A673 (cell line): ENCODE results near the gene CEP85L. TPM values are rescaled to one million over a fixed set of nuclear protein-coding genes. Genes with fewer than 3 reads are reported as not detected.

Source experiments
- BruUV-seq: library from RNA; stranded (reverse); fragments of 400-500 nt; replicated peaks from 2 replicates; lab custom pipeline; 2021; lab: Mats Ljungman, UMichigan
- CTCF ChIA-PET: fragments of 300-600 bp; sonication (Branson Sonifier 250); formaldehyde crosslinking; loops from one replicate; lab custom pipeline; 2022; ENCODE audit warnings: antibody characterized with exemption; lab: Charles Lee
- POLR2A ChIA-PET: fragments of 300-600 bp; sonication (Branson Sonifier 250); formaldehyde crosslinking; loops from one replicate; lab custom pipeline; 2022; ENCODE audit warnings: antibody characterized with exemption; ENCODE audit not compliant: low non-redundant PET; lab: Charles Lee
- DNase-seq: peaks from one replicate; pipeline ENCODE4 v3.0.0-alpha.2; 2015; ENCODE audit warnings: low spot score
- H3K27ac ChIP-seq: fragments of 200-600 bp; sonication (generic); 2 replicates; pipeline ENCODE4 v1.5.1; 2016; ENCODE audit warnings: mixed run types, low read depth, mild to moderate bottlenecking, mixed read lengths, antibody characterized with exemption, low read length; ENCODE audit not compliant: poor library complexity, severe bottlenecking
- H3K27me3 ChIP-seq: fragments of 200-600 bp; sonication (generic); replicated peaks from 2 replicates; pipeline ENCODE4 v1.6.1; 2017; ENCODE audit warnings: mixed run types, low read depth, mild to moderate bottlenecking, mixed read lengths, antibody characterized with exemption, low read length; ENCODE audit not compliant: insufficient read depth, poor library complexity
- H3K36me3 ChIP-seq: fragments of 200-600 bp; sonication (generic); 2 replicates; pipeline ENCODE4 v1.6.1; 2016; ENCODE audit warnings: mixed run types, mild to moderate bottlenecking, mixed read lengths, antibody characterized with exemption, low read length; ENCODE audit not compliant: insufficient read depth, poor library complexity, severe bottlenecking
- H3K4me1 ChIP-seq: fragments of 200-600 bp; sonication (generic); 2 replicates; pipeline ENCODE4 v1.6.1; 2017; ENCODE audit warnings: mixed run types, mild to moderate bottlenecking, mixed read lengths, antibody characterized with exemption, low read length; ENCODE audit not compliant: insufficient read depth, poor library complexity, severe bottlenecking
- H3K4me3 ChIP-seq: fragments of 200-600 bp; sonication (generic); 2 replicates; pipeline ENCODE4 v1.5.1; 2016; ENCODE audit warnings: low read depth, mixed run types, mild to moderate bottlenecking, mixed read lengths, low read length; ENCODE audit not compliant: poor library complexity, severe bottlenecking
- H3K9me3 ChIP-seq: fragments of 200-600 bp; sonication (generic); 2 replicates; pipeline ENCODE4 v1.6.1; 2016; ENCODE audit warnings: mixed run types, low read depth, mild to moderate bottlenecking, mixed read lengths, antibody characterized with exemption, low read length; ENCODE audit not compliant: poor library complexity, severe bottlenecking
- EZH2 ChIP-seq: fragments of 200-600 bp; sonication (generic); IDR thresholded peaks from 2 replicates; pipeline ENCODE4 v1.6.1; 2017; ENCODE audit warnings: borderline replicate concordance, low read depth, mild to moderate bottlenecking, mixed read lengths, antibody characterized with exemption, low read length; ENCODE audit not compliant: poor library complexity, severe bottlenecking
- intact Hi-C: fragments of 100-400 bp; cut with micrococcal nuclease; formaldehyde crosslinking; loops from one replicate; pipeline ENCODE4 v1.10.0; 2022; ENCODE audit not compliant: unreplicated experiment
- total RNA-seq: library from RNA; stranded (reverse); gene quantifications from 2 replicates; pipeline ENCODE4 v1.2.3, GENCODE V29; 2021
- TF ChIP-seq, protein P1 (sequence below): fragments of 300-800, 200-600 bp; sonication (generic); conservative IDR thresholded peaks from 2 replicates; pipeline ENCODE4 v1.5.1; 2017; ENCODE audit warnings: low read depth, mild to moderate bottlenecking, antibody characterized with exemption, low read length, moderate library complexity, mixed read lengths

CEP85L gene
- total RNA-seq, 1 experiment from 2014 or later, result 7.4 TPM

DNA sequence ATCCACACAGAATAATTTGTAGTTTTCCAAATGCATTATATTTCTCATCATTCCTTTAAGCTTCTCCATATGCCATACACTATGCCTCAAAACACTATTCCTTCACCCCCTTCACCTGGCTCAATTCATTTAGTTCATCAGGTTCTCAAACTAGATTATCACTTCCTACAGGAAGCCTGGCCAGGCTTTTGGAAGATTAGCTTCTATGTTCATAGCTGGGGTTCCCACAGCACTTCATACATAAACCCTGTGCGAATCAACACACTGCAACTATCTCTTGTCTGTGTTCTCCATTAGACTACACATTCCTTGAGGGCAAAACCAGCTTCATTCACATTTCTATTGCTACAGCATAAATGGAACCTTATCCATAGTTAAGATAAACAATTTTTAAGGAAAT is 143.8 kb downstream of the CEP85L start:
- Histone ChIP-seq H3K27ac (no peak overlapping the region), H3K4me3 (no peak overlapping the region), H3K36me3 (no peaks in the 10 kb centered on the region), H3K4me1 (no peaks in the 10 kb centered on the region), H3K27me3 (no peaks in the 10 kb centered on the region), H3K9me3 (no peaks in the 10 kb centered on the region)
- TF ChIP-seq EZH2, result no peak
- TF ChIP-seq, protein P1, sequence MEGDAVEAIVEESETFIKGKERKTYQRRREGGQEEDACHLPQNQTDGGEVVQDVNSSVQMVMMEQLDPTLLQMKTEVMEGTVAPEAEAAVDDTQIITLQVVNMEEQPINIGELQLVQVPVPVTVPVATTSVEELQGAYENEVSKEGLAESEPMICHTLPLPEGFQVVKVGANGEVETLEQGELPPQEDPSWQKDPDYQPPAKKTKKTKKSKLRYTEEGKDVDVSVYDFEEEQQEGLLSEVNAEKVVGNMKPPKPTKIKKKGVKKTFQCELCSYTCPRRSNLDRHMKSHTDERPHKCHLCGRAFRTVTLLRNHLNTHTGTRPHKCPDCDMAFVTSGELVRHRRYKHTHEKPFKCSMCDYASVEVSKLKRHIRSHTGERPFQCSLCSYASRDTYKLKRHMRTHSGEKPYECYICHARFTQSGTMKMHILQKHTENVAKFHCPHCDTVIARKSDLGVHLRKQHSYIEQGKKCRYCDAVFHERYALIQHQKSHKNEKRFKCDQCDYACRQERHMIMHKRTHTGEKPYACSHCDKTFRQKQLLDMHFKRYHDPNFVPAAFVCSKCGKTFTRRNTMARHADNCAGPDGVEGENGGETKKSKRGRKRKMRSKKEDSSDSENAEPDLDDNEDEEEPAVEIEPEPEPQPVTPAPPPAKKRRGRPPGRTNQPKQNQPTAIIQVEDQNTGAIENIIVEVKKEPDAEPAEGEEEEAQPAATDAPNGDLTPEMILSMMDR, result no peak
- ChIA-PET POLR2A (no interaction called here), CTCF (no interaction called here)
- intact Hi-C loops, result loop anchor here (2.0 to 10.0 kb wide), 2 partner anchors 223 to 673 kb away; no protein-coding TSS in a partner anchor
- no peak for DNase-seq
- BruUV-seq, result no TSS peak

DNA sequence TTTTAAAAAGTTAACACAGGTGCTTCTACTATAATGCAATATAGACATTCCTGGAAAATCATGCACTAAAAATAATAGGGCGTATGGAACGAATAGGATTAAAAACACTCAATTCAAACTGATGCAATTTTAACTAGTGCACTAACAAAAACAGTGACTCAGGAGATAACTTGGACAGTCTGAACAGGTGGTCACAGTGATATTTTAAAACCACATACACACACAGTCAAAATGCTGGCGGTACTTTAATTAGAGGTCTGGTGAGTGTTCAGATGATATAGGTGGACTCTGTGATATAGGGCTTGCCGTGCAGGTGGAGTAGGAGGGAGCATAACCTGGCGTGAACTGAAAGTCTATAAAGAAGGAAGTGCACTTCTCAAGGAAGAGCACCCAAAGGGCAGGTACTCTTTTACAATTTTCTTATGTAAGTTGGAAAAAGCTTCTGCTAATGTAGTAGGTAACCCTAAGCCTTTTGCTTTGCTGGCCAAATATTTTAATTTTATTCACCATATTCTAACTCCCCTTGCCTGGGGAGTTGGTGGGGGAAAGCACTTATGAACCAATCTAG is 145.2 kb downstream of the CEP85L start:
- CTCF ChIA-PET, result no interaction called here
- Histone ChIP-seq H3K27ac (no peak overlapping the region), H3K9me3 (no peaks in the 10 kb centered on the region), H3K27me3 (no peaks in the 10 kb centered on the region), H3K36me3 (no peaks in the 10 kb centered on the region), H3K4me1 (no peaks in the 10 kb centered on the region), H3K4me3 (no peak overlapping the region)
- BruUV-seq, result no TSS peak
- TF ChIP-seq EZH2, result no peak
- TF ChIP-seq, protein P1, result no peak
- intact Hi-C loops, result loop anchor here (10.0 kb wide), 1 partner anchor 671 kb away; no protein-coding TSS in a partner anchor
- no peak for DNase-seq
- POLR2A ChIA-PET, result no interaction called here

DNA sequence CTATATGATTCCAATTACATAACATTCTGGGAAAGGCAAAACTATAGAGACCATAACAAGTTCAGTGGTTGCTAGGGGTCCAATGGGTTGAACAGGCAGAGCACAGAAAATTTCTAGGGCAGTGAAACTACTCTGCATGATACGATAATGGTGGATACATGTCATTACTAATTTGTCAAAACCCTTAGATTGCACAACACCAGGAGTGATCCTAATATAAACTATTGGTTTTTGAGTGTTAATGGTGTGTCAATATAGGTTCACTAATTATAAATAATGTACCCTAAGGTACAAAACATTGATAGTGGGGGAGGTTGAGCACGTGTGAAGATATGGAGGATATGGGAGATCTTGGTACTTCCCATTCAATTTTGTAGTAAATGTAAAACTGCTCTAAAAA is 145.7 kb downstream of the CEP85L start:
- no peaks in the 10 kb centered on the region for H3K27me3 ChIP-seq
- H3K4me3 ChIP-seq, result no peak overlapping the region
- CTCF ChIA-PET, result no interaction called here
- no peaks in the 10 kb centered on the region for H3K36me3 ChIP-seq
- intact Hi-C loops, result loop anchor here (10.0 kb wide), 1 partner anchor 671 kb away; no protein-coding TSS in a partner anchor
- no TSS peak for BruUV-seq
- TF ChIP-seq, protein P1, result no peak
- no peak for TF ChIP-seq EZH2
- POLR2A ChIA-PET, result no interaction called here
- no peaks in the 10 kb centered on the region for H3K4me1 ChIP-seq
- no peaks in the 10 kb centered on the region for H3K9me3 ChIP-seq
- H3K27ac ChIP-seq, result no peak overlapping the region
- no peak for DNase-seq
